ENCODE data around the gene AMDHD2. TPM values are rescaled to one million over a fixed set of nuclear protein-coding genes. Genes with fewer than 3 reads are reported as not detected.
"Not testable (repeated sequence)": the region's sequence is repeated elsewhere in the genome, so short reads cannot be mapped to it uniquely, and the experiment has no call there.

The AMDHD2 gene
- total and polyA plus RNA-seq, 7 donors = 21.0 to 39.4 (median 24.3) TPM

DNA sequence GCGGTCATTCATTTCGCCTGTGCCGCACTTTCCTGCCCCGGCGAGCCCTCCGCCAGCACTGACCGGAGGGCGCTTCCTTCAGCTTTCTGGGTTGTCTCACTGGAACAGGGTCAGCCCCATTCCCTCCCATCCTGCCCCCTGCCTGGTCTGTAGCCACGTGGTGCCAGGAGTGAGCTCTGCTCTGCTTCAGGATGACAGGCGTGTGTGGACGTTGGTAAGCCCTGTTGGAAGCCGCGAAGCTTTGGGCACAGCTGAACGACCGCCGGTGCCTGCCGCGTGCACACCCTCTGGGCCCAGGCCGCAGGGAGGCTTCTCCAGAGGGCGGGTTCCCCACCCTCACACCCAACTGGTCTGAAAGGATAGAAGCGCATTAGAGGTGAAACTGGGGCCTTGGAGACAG, 60.6 kb downstream of the AMDHD2 start:
- H3K4me3 ChIP-seq = not testable (repeated sequence)

More for the DNA sequence above, 60.6 kb downstream of the AMDHD2 start:
- intact Hi-C loops (cut with DNase I); H3K36me3 ChIP-seq; DNase-seq; H3K27me3 ChIP-seq; H3K9me3 ChIP-seq; H3K27ac ChIP-seq: not testable (repeated sequence)
- H3K4me1 ChIP-seq = peaks cover 0 to 13% (median 9%) of the 10 kb centered on the region in 4 donors
- WGBS, 2 donors = no CpG with 5 or more reads among the region's 21 CpGs

Small RNA genes within 50 kb of the gene (small RNA-seq; reads per million reads assigned to genes)
- gene AC093525.1 = 0 reads per million in 3 donors
- gene MIR3178 = 0 reads per million in 3 donors

Other genes starting within 250 kb of the AMDHD2 start
- 10 to 100 TPM in 1 of 4 donors, 1 to 10 TPM in 3; 4.9 to 21.3 (median 7.4) TPM for gene ABCA3, start 179.6 kb upstream of the AMDHD2 start, total RNA-seq
- gene ABCA3, start 179.6 kb upstream of the AMDHD2 start, polyA plus RNA-seq = 1 to 10 TPM in 1 of 3 donors, under 1 TPM in 2; 0.46 to 4.2 (median 0.60) TPM
- gene CCNF, start 90.9 kb upstream of the AMDHD2 start, total RNA-seq = 1 to 10 TPM in 2 of 4 donors, under 1 TPM in 2; 0.71 to 1.9 (median 1.1) TPM
- gene CCNF, start 90.9 kb upstream of the AMDHD2 start, polyA plus RNA-seq = 10 to 100 TPM in 1 of 3 donors, 1 to 10 TPM in 1, under 1 TPM in 1; 0.60 to 11.6 (median 1.2) TPM
- 1 to 10 TPM in 1 of 4 donors, not detected in 3; 8.3 TPM for gene TEDC2, start 60.3 kb upstream of the AMDHD2 start, total RNA-seq
- gene TEDC2, start 60.3 kb upstream of the AMDHD2 start, polyA plus RNA-seq = 10 to 100 TPM in 1 of 3 donors, 1 to 10 TPM in 1, under 1 TPM in 1; 0.60 to 10.6 (median 2.3) TPM
- under 1 TPM in 1 of 4 donors, not detected in 3; 0.83 TPM for gene NTN3, start 49.1 kb upstream of the AMDHD2 start, total RNA-seq
- gene NTN3, start 49.1 kb upstream of the AMDHD2 start, polyA plus RNA-seq = under 1 TPM in 1 of 3 donors, not detected in 2; 0.13 TPM
- 10 to 100 TPM in 2 of 4 donors, 1 to 10 TPM in 2; 5.9 to 16.1 (median 10.5) TPM for gene TBC1D24, start 45.2 kb upstream of the AMDHD2 start, total RNA-seq
- gene TBC1D24, start 45.2 kb upstream of the AMDHD2 start, polyA plus RNA-seq = 1 to 10 TPM in 2 of 3 donors, under 1 TPM in 1; 0.60 to 6.5 (median 1.4) TPM
- gene ATP6V0C, start 6.4 kb upstream of the AMDHD2 start, total RNA-seq = 10 to 100 TPM; 33.2 to 51.5 (median 42.5) TPM
- 100 to 1,000 TPM in 1 of 3 donors, 10 to 100 TPM in 2; 79.3 to 233 (median 99.0) TPM for gene ATP6V0C, start 6.4 kb upstream of the AMDHD2 start, polyA plus RNA-seq
- gene CEMP1, start 11.0 kb downstream of the AMDHD2 start, total RNA-seq = not detected
- 1 to 10 TPM in 1 of 3 donors, under 1 TPM in 1, not detected in 1; 0.90 to 1.2 TPM for gene CEMP1, start 11.0 kb downstream of the AMDHD2 start, polyA plus RNA-seq
- gene PDPK1, start 17.6 kb downstream of the AMDHD2 start, total RNA-seq = 10 to 100 TPM; 22.7 to 32.2 (median 31.0) TPM
- gene PDPK1, start 17.6 kb downstream of the AMDHD2 start, polyA plus RNA-seq = 10 to 100 TPM; 24.0 to 31.1 (median 31.0) TPM
- gene KCTD5, start 162.2 kb downstream of the AMDHD2 start, total RNA-seq = 10 to 100 TPM in 3 of 4 donors, 1 to 10 TPM in 1; 9.5 to 17.1 (median 11.5) TPM
- gene KCTD5, start 162.2 kb downstream of the AMDHD2 start, polyA plus RNA-seq = 10 to 100 TPM; 47.4 to 80.5 (median 78.6) TPM
- 1 to 10 TPM; 1.2 to 5.0 (median 1.4) TPM for gene PRSS27, start 199.9 kb downstream of the AMDHD2 start, total RNA-seq
- 1 to 10 TPM in 1 of 3 donors, under 1 TPM in 1, not detected in 1; 0.60 to 2.1 TPM for gene PRSS27, start 199.9 kb downstream of the AMDHD2 start, polyA plus RNA-seq
- gene SRRM2, start 232.3 kb downstream of the AMDHD2 start, total RNA-seq = 100 to 1,000 TPM; 181 to 826 (median 219) TPM
- gene SRRM2, start 232.3 kb downstream of the AMDHD2 start, polyA plus RNA-seq = 100 to 1,000 TPM in 1 of 3 donors, 10 to 100 TPM in 2; 66.1 to 725 (median 73.8) TPM

Measured in sigmoid colon (tissue), 7 donors.